Esophagus muscularis mucosa (tissue), 4 donors: Measurements from ENCODE around the gene PATE1.

Source experiments
- EP300 ChIP-seq: sonication (generic); formaldehyde crosslinking; IDR thresholded peaks from one replicate; pipeline ENCODE4 v1.6.1; 2017; ENCODE audit warnings: antibody characterized with exemption
- POLR2A ChIP-seq: fragments of 450-650 bp; IDR thresholded peaks from one replicate; pipeline ENCODE4 v1.6.1; 2017; ENCODE audit warnings: antibody characterized with exemption, moderate library complexity, mild to moderate bottlenecking, low read depth
- POLR2AphosphoS5 ChIP-seq, 2 donors: sonication (generic); formaldehyde crosslinking; IDR thresholded peaks; one replicate each; pipeline ENCODE4 v1.6.1; 2017; ENCODE audit warnings: antibody characterized with exemption in 2 of 2
- TF ChIP-seq, protein P1 (sequence below), 3 experiments: fragments of 200-600 bp in 2 of 3; fragments of 450-650 bp in 1 of 3; sonication (generic) in 2 of 3; IDR thresholded peaks; one replicate each; pipeline ENCODE4 v1.5.1; 2017 to 2019; ENCODE audit warnings: antibody characterized with exemption in 3 of 3, mild to moderate bottlenecking in 2 of 3, moderate library complexity in 1 of 3

DNA sequence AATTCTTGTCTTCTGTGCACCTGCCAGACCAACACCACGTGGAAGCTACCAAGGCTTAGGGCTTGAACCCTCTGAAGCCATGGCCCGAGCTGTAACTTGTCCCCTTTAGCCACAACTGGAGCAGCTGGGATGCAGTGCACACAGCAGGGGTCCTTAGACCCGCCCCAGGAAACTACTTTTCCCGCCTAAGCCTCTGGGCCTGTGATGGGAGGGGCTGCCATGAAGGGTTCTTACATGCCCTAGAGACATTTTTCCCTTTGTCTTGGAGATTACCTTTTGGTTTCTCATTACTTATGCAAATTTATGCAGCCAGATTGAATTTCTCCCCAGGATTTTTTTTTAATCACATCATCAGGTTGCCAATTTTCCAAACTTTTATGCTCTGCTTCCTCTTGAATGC, 51.6 kb downstream of the PATE1 start:
- TF ChIP-seq, protein P1, sequence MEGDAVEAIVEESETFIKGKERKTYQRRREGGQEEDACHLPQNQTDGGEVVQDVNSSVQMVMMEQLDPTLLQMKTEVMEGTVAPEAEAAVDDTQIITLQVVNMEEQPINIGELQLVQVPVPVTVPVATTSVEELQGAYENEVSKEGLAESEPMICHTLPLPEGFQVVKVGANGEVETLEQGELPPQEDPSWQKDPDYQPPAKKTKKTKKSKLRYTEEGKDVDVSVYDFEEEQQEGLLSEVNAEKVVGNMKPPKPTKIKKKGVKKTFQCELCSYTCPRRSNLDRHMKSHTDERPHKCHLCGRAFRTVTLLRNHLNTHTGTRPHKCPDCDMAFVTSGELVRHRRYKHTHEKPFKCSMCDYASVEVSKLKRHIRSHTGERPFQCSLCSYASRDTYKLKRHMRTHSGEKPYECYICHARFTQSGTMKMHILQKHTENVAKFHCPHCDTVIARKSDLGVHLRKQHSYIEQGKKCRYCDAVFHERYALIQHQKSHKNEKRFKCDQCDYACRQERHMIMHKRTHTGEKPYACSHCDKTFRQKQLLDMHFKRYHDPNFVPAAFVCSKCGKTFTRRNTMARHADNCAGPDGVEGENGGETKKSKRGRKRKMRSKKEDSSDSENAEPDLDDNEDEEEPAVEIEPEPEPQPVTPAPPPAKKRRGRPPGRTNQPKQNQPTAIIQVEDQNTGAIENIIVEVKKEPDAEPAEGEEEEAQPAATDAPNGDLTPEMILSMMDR (IDR thresholded peaks at IDR 0.05) = no peak
- no peak for TF ChIP-seq POLR2AphosphoS5 (IDR thresholded peaks at IDR 0.05)
- TF ChIP-seq POLR2A = no peak
- no peak for TF ChIP-seq EP300
